ENCODE measurements around the gene SOX5.

DNA sequence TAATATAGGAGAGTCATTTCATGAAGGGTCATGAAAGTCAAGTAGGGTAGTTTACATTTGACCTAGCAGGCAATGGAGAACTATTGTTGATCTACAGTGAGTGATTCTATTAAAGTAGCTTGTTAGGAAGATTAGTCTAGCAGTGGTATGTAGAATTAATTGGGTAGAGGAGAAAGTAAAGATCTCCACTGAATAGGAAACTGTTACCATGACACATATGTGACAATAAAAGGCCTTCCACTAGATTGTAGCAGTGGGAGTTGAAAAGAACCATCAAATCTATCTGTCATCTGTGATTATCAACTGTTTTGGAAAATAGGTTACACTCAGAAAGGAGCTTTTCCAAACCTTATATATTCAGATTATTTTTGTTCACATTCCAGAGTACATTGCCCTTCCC, 92.3 kb downstream of the SOX5 start:
- TF ChIP-seq CTCF (conservative IDR thresholded peaks at IDR 0.05; ENCODE audit: low read length) = no peak
- no peak for TF ChIP-seq EZH2phosphoT487 (IDR thresholded peaks at IDR 0.05; ENCODE audit: borderline replicate concordance)
